HG03521 (cell line): ENCODE data around the gene UBC.
"Not testable (repeated sequence)": the region's sequence is repeated elsewhere in the genome, so short reads cannot be mapped to it uniquely, and the experiment has no call there.

Experiments
- ATAC-seq: cut with Tn5 transposase; IDR thresholded peaks from one replicate; pipeline ENCODE4 v1.9.1; 2021; ENCODE audit warnings: mild to moderate bottlenecking, moderate library complexity; ENCODE audit not compliant: unreplicated experiment

Gene UBC

DNA sequence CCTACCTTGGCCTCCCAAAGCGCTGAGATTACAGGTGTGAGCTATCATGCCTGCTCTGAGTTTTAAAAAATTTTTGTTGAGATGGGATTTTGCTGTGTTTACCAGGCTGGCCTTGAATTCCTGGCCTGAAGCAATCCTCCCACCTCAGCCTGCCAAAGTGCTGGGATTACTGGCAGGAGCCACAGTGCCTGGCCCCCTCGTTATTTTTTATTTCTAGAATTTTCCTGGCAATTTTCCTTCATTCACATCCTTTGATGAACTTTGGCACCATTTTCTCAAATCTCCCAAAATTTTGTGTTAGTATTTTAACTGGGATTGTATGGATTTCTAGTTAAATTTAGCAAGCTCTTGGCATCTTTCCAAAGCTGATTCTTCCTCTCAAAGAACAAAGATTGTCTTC is 26.2 kb downstream of the UBC start:
- no peak for ATAC-seq

DNA sequence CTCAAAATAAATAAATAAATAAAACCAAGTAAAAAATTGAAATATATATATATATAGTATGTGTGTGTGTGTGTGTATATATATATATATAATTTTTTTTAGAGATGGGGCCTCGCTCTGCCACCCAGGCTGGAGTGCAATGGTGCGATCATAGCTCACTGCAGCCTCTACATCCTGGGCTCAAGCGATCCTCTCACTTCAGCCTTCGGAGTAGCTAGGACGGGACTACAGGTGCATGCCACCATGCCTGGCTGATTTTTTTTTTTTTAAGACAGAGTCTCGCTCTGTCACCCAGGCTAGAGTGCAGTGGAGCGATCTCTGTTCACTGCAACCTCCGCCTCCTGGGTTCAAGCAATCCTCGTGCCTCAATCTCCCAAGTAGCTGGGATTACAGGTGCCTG is 26.7 kb downstream of the UBC start:
- not testable (repeated sequence) for ATAC-seq

DNA sequence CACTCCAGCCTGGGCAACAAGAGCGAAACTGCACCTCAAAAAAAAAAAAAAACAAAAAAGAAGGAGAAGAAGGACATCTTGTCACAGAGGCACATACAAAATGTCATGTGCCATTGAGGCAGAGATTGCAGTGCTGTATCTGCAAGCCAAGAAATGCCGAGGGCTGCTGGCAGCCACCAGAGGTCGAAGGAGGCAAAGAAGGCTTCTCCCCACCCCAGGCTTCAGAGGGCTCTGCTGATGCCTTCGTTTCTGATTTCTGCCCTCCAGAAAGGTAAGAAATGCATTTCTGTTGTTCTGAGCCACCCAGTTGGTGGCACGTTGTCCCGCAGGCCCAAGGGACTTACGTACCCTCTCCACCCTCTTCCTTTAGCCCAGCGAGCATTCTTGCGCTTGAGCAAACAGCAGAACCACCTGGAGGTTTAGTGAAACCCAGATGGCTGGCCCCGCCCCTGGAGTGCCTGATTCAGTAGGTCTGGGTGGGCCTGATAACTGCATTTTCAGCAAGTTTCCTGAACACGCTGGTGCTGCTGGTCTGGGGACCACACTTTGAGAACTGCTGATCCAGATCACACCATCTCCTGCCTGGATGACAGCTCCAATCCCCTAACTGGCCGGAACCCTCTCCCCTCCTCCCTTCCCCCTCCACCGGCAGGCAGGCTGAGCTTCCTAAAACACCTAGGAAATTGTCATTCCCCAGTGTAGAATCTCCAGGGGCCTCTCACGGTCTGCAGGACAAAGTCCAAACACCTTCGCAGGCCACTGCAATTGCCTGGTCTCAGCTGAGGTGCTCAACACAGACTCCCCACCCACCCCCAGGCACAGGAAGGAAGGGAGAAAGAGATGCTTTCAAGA is 29.6 kb downstream of the UBC start:
- peak; percentile 71 for ATAC-seq

DNA sequence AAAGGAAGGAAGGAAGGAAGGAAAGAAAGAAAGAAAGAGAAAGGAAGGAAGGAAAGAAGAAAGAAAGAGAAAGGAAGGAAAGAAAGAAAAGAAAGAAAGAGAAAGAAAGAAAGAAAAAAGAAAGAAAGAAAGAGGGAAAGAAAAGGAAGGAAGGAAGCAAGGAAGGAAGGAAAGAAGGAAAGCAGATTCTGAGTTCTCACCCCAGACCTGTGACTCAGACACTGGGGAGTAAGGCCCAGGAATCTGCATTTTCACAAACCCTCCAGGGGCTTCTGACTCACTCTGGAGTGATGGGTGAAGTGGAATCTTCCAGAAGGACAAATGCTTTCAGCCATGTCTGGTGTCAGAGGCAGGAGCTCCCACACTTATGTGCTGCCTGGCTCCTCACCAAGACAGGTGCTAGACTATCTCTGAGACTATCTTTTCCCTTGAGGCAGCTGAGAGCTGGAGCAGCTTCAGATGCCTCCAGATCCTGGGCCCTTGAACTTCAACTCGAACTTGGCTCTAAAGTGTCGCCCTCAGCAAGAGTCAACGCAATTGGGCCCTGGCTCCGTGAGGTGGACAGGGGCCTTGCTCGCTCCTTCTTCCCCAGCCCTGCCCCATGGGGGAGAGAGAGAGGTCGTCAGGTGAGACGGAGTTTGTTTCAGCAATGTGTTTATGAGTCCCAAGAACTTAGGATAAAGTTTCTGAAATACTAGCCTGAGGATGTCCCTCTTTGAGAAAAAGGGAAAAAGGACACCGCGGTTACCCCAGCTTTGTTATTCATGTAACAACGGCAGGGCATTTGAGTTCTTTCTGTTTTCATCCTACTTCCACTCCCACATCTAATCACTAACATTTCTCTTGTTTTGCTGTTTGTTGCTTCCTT is 31.0 kb downstream of the UBC start:
- ATAC-seq: no peak

DNA sequence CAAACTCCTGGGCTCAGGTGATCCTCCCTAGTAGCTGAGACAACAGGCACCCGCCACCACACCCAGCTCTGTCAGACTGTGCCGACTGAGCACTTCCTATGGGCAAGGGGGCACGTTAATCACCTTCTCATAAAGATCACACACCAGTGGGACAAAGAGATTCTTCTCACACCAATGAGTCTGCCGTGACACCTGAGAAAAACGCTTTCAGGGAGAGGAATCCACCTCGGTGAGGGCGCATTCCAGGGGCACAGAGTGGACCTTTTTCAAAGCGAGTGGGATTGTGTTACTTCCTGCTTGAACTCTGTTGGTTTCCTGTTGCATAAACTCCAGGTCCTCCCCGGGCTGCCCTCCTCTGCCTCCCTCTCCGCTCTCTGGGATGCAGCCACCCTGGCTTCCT is 33.3 kb downstream of the UBC start:
- ATAC-seq: no peak

DNA sequence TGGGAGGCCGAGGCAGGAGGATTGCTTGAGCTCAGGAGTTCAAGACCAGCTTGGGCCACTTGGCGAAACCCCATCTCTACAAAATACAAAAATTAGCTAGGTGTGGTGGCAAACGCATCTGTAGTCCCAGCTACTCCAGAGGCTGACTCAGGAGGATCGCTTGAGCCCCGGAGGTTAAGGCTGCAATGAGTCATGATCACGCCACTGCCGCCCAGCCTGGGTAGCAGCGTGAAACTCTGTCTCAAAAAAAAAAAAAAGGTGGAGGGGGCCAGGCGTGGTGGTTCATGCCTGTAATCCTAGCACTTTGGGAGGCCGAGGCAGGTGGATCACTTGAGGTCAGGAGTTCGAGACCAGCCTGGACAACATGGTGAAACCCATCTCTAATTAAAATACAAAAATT is 34.1 kb downstream of the UBC start:
- ATAC-seq: not testable (repeated sequence)

DNA sequence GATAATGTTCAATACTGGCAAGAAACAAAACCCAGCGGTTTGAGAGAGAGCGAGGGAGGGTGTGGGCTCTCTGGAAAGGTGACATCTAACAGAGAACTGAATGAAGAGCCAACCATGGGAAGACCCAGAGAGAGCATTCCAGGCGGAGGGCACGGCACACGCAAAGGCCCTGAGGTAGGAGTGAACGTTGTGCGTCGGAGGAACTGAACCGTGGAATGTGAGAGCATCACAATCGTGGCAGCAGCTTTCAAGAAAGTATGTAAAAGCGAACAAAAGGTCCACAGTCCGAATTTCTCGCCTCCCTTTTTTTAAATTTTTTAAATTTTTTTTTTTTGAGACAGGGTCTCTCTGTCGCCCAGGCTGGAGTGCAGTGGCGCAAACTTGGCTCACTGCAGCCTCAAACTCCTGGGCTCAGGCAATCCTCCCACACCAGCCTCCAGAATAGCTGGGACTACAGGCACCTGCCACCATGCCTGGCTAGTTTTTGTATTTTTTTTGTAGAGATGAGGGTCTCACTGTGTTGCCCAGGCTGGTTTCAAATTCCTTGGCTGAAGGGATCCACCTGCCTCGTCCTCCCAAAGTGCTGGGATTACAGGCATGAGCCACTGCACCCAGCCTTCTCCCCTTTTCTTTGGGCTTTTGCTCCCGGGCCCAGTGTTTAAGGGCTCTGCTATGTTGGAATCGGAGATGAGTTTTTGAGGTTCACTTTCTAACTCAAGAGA is 35.5 kb downstream of the UBC start:
- ATAC-seq: no peak

DNA sequence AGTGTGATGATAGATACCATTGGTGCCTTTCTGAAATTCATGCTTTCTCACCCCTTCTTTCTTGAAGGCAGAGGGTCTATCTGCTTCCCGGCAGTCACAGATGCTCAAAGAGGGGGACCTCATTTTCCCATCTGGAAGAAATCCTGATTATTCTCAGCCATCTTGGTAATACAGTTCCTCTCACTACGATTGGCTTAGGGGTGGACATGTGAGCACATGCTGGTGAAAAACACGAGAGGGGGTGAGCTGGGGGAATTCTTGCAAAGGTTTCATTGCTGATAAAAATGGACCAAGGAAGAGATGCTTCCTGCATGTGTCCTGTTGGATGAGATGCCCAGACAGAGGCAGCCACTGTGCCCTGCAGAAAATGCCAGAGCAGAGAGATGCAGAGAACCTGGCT is 37.0 kb downstream of the UBC start:
- ATAC-seq: no peak

DNA sequence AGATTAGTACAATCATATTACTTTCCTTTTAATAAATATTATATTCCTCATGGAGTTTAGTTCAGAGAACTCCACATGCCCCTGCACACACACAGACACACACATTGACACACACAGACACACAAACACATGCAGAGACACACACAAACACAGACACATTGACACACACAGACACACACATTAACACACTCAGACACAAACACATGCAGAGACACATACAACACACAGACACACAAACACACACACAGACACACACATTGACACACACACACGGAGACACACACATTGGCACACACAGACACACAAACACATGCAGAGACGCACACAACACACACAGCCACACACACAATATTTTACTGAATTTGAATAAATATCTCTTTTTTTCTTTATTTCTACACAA is 38.3 kb downstream of the UBC start:
- no peak for ATAC-seq

DNA sequence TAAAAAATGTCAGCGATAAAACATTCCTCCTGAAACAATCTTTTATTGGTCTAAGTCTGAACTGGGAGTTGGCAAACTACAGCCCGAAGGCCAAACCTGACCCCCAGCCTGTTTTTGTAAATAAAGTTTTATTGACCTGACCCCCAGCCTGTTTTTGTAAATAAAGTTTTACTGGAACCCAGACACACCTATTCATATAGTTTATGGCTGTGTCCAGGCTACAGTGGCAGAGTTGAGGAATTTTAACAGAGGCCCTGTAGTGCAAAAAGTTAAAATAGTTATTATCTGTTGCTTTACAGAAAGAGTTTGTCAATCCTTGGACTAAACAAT is 38.7 kb downstream of the UBC start:
- ATAC-seq: no peak

DNA sequence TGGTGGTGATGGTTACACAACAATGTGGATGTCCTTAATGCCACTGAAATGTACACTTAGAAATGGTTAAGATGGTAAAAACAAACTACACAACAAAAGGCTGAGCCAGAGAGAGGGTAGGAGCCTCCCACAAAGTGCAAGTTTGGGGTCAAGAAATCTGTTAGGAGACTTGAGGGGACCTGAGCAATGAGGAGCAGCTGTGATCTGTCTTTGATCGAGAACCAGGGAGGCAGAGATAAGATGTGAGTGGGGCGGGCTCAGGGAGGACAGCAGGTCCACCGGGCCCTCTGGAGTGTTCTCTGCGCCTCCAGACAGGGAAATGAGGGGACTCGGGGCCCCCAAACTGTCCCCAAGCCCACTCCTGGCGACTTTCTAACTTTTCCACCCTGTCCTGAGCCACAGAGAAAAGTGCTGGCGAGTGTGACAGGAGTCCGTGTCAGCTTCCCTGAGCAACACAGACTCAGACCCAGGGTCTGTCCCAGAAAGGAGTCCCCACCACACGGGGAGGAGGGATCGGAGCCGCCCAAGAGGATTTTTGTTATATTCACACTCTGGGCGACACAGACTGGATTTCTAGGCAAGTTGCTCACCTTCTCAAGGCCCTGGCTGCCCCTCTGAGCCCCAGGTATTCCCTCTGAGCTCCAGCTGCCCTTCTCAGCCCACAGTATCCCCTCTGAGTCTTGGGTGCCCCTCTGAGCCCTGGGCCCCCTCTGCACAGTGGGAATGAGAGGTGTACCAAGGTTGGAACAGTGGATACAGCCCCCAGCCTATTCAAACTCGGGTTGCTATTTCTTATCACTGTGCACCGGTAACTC is 39.3 kb downstream of the UBC start:
- no peak for ATAC-seq

DNA sequence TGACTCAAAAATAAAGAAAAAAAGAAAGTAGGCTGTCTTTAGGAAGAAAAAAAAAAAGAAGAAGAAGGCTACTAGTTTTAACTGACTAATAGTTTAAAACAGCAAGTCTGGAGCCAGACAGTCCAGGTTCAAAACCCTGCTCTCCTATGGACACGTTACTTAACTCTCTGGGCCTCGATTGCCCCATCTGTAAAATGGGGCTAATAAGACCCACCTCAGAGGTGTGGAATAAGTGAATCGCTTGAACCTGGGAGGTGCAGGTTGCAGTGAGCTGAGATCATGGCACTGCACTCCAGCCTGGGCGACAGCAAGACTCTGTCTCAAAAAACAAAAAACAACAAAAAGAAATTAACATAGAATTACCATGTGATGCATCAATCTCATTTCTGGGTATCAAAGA is 40.3 kb downstream of the UBC start:
- no peak for ATAC-seq

DNA sequence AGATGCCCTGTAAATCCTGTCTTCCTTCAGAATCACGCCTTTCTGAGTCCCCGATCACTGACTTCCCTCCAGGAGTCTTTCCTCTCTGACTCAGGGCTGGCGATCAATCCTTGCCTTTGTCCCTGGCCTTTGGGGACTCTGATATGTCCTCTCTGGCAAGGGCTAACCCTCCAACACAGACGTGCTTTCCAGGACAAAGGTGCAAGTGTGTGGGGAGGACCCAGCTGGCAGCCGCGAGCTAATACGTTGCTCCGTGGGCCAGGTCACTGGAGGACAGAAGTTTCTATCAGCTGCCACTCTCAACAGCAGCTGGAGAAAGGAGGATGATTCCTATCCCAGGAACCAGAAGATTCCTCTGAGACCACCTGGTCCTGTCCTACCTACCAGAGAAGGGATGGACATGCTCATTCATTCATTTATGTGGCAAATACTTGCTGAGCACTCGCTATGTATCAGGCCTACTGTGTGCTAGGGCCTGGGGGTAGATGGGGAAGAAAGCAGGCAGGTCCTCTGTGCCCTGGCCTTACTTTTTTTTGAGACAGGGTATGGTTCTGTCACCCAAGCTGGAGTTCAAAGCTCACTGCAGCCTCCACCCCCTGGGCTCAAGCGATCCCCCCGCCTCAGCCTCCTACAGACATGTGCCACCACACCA is 42.3 kb downstream of the UBC start:
- no peak for ATAC-seq

DNA sequence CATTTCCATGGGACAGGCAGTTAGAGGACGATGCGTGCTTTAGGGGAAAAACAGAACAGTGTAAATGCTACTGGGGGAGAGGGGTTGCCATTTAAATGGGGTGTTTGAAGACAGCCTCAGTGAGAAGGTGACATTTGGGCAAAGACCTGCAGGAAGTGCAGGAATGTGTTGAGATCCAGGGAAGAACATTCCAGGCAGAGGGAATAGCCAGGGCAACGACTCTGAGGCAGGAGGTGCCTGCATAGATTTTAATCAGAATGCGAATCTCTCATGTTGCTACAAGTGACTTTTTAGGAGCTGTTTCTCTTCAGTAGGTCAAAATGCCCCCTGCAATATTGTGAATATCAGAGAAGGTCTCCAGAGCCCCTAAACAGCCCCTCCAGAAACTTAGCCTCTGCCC is 43.2 kb downstream of the UBC start:
- no peak for ATAC-seq

DNA sequence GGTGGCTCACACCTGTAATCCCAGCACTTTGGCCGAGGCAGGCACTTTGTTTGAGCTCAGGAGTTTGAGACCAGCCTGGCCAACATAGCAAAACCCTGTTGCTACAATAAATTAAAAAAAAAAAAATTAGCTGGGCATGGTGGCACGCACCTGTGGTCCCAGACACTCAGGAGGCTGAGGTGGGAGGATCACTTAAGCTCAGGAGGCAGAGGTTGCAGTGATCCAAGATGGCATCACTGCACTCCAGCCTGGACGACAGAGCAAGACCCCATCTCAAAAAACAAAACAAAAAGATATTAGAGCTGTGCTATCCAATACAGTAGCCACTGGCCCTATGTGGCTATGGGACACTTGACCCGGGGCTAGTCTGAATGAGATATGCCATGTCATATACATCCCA is 43.9 kb downstream of the UBC start:
- ATAC-seq: no peak

DNA sequence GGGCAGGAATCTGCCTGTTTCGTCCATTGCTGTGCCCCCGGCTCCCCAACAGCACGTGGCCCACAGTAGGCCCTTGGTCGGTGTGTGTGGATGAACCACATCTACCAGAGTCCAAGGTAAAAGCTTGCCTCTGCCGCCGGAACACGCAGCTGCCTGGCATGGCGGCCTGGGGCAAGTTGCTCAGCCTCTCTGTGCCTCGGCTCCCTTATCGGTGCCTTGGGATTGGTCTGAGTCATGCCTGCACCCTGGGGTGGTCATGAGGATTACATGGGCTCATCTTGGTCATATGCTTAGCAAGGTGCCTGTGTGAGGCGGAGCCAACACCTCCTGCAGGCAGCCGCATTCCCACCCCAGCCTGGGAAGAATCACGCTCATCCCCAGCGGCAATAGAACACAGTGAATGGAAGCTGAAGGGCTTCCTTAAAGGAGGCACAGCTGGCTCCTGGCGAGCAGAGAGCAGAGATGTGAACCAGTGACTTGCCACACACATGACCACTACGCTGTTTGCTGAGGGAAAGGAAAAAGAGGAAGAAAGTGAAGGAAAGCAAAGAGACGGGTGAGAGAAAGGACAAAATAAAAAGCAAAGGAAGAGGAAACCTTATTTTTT is 45.3 kb downstream of the UBC start:
- ATAC-seq: no peak

DNA sequence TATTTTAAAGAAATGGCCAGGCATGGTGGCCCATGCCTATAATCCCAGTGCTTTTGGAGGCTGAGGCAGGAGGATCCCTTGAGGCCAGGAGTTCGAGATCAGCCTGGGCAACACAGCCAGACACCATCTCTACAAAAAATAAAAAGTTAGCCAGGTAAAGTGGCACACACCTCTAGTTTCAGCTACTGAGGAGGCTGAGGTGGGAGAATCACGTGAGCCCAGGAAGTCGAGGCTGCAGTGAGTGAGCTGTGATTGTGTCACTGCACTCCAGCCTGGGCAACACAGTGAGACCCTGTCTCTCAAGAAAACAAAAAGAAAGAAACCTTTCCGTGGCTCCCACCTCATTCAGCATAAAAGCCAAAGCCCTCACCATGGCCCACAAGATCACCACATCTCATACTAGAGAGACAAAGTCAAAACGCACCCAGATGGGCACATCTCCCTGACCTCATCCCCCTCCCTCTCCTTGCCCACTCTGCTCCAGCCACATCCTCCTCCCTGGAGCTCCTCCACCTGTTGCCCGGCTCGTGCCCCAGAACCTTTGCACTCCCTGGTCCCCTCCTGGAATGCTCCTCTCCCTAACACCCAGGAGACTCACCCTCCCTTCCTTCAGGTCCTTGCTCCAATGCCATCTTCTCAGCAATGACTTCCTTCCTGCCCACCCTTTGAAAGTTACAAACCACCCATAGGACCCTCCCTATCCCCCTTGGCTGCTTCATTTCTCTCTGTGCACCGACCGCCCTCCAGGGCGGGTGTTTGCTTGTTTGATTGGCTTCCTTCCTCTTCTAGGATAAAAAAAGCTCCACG is 46.0 kb downstream of the UBC start:
- no peak for ATAC-seq

DNA sequence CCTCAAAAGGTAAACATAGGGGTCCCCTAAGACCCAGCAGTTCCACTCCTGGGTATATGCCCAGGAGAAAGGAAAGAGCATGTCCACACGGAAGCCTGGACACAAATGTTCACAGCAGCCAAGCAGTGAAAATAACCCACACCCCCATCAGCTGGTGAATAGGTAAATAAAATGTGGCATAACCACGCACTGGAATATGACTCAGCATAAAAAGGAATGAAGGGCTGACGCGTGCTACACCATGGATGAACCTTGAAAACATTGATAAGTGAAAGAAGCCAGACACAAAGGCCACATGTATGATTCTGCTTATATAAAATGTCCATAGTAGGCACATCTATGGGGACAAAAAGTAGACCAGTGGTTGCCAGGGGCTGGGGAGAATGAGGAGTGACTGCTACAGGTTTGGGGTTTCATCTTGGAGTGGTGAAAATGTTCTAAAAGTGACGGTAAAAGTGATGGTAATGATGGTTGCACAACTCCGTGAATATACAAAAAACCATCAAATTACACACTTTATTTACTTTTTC is 47.0 kb downstream of the UBC start:
- ATAC-seq: no peak

DNA sequence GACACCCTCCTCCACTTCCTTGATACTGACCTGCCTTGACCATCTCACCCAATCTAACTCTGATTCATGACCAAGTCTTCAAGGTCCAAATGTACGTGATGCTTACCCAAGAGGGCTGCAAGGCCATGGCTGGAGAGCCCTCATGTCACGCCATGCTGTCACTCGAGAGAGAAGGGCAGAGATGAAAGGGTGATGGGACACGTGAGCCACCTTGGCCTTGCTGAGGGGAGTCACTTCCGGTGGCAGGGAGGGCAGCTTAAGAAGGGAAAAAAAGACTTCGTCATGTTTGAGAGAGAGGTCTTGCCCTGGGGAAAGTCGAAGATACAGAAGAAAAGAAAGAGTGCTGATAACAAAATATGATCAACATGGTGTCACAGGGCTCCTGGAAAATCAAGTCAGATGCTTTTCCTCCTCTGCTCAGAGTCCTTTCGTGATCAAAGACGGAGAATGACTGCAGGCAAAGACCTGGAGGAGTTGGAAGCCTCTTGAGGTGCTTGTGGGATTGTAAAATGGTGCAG is 47.5 kb downstream of the UBC start:
- ATAC-seq: no peak
